K562 (cell line): ENCODE results near the gene ZER1. TPM values are rescaled to one million over a fixed set of nuclear protein-coding genes. Genes with fewer than 3 reads are reported as not detected.

ENCODE experiments used
- ERF ChIP-seq: fragments of 450-650 bp; formaldehyde crosslinking; IDR thresholded peaks from 2 replicates; pipeline ENCODE4 v1.4.0; 2020; ENCODE audit warnings: mild to moderate bottlenecking, mixed read lengths
- KDM4B ChIP-seq, 2 experiments: fragments of 450-650 bp in 1 of 2; sonication (generic) in 1 of 2; IDR thresholded peaks; 2 replicates each; pipeline ENCODE4 v1.6.1; 2016 to 2017; ENCODE audit warnings: borderline replicate concordance in 2 of 2, antibody characterized with exemption in 1 of 2, low read depth in 1 of 2, mild to moderate bottlenecking in 1 of 2
- NRF1 ChIP-seq, 2 experiments: fragments of 450-650 bp; IDR thresholded peaks in 1 of 2; conservative IDR thresholded peaks in 1 of 2; 2 replicates each; pipeline ENCODE4 v1.6.1; 2014; ENCODE audit warnings: mild to moderate bottlenecking in 2 of 2
- PCBP1 ChIP-seq: fragments of 200-400 bp; formaldehyde crosslinking; IDR thresholded peaks from 2 replicates; pipeline ENCODE4 v1.6.1; 2018; ENCODE audit warnings: mild to moderate bottlenecking, low read depth, low read length; ENCODE audit not compliant: poor library complexity, severe bottlenecking
- TAF9B ChIP-seq: fragments of 450-650 bp; IDR thresholded peaks from 2 replicates; pipeline ENCODE4 v1.6.1; 2018; ENCODE audit warnings: mild to moderate bottlenecking; ENCODE audit not compliant: partially characterized antibody
- TEAD1 ChIP-seq, 2 experiments: fragments of 450-650 bp in 1 of 2; sonication (generic) in 1 of 2; formaldehyde crosslinking; IDR thresholded peaks; 2 replicates each; pipeline versions ENCODE4 v1.4.0 to v1.8.0; 2020 to 2022; ENCODE audit warnings: mild to moderate bottlenecking in 2 of 2, missing genetic modification reagents in 1 of 2
- ZBTB1 ChIP-seq: sonication (generic); formaldehyde crosslinking; IDR thresholded peaks from 2 replicates; pipeline ENCODE4 v1.8.1; 2023; ENCODE audit warnings: missing genetic modification reagents, low read depth, mild to moderate bottlenecking, borderline replicate concordance
- ZBTB7A ChIP-seq: IDR thresholded peaks from 2 replicates; pipeline ENCODE4 v1.6.1; 2011; ENCODE audit warnings: low read depth, mild to moderate bottlenecking, low read length, moderate library complexity, borderline replicate concordance; ENCODE audit not compliant: control insufficient read depth
- ZNF263 ChIP-seq: sonication (generic); formaldehyde crosslinking; IDR thresholded peaks from 2 replicates; pipeline ENCODE4 v1.8.0; 2022; ENCODE audit warnings: mild to moderate bottlenecking, missing genetic modification reagents, borderline replicate concordance
- polyA plus RNA-seq, 8 experiments: library from polyadenylated mRNA; depleted of rRNA in 4 of 8; stranded (reverse) in 5 of 8; unstranded in 3 of 8; fragments of >200 nt; fragmentation: Nextera tagmentation in 2 of 8; fragmentation: Illumina TruSeq in 1 of 8; extraction: Ambion mirVana in 2 of 8; extraction: Trizol in 1 of 8; gene quantifications; 2 replicates each; pipeline versions ENCODE4 v1.2.1 to v1.2.3, GENCODE V29; 2011 to 2014; ENCODE audit warnings: inconsistent platforms in 1 of 8, missing spikeins in 1 of 8
- total RNA-seq, 7 experiments: library from RNA; depleted of rRNA in 6 of 7; stranded (reverse); fragments of >200 nt in 6 of 7; fragmentation: Illumina TruSeq in 2 of 7; extraction: Trizol in 2 of 7; gene quantifications; 2 replicates each; pipeline versions ENCODE4 v1.2.1 to v1.2.3, GENCODE V29; 2011 to 2021; ENCODE audit warnings: low replicate concordance in 1 of 7
- TF ChIP-seq, protein P1 (sequence below): fragments of 450-650 bp; IDR thresholded peaks from 2 replicates; pipeline ENCODE4 v1.6.1; 2018; ENCODE audit not compliant: partially characterized antibody
- TF ChIP-seq, protein P2 (sequence below): fragments of 250-450 bp; sonication (Bioruptor Pico); IDR thresholded peaks from 2 replicates; pipeline ENCODE4 v1.5.0; 2021

Gene ZER1
- total and polyA plus RNA-seq, 9 of the 15 experiments (the other 6 are each of a cell fraction or from before 2014, with no cell fraction given), result 0.07 to 10.7 (median 6.2) TPM

DNA sequence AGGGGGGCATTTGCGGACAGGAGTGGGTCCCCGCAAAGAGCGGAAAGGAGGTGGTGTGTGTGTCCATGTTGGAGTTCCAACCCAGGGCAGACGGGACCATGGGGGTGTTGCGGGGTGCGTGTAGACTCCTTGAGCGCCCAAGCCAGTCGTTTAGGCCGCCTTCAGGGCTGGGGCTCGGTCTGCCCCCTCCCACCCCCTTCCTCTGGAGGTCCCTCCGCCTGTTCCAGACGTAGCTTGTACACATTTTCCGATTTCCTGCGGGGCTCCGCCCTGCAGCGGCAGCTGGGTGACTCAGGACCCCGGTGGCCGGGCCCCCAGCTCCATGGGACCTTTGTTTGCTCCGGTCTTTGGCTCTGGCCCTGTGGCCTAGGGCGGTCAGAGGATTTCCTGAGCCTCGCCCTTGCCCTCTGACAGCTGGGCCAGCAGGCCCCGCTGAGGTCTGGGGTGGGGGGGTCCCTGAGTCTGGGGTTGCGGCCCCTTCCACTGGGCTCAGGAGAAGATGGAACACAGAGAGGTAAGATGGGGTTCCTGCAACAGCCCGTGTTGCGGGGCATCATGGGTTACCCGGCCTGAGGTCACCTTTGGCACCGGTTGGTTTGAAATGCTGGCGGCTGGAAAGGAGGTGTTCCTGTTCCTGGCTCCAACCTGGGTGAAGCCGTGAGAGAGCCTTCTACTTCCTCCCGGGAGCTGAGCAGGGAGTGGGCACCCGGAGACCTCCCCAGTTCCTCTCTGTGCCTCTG, 67.9 kb downstream of the ZER1 start (continued):
- TF ChIP-seq, protein P1, sequence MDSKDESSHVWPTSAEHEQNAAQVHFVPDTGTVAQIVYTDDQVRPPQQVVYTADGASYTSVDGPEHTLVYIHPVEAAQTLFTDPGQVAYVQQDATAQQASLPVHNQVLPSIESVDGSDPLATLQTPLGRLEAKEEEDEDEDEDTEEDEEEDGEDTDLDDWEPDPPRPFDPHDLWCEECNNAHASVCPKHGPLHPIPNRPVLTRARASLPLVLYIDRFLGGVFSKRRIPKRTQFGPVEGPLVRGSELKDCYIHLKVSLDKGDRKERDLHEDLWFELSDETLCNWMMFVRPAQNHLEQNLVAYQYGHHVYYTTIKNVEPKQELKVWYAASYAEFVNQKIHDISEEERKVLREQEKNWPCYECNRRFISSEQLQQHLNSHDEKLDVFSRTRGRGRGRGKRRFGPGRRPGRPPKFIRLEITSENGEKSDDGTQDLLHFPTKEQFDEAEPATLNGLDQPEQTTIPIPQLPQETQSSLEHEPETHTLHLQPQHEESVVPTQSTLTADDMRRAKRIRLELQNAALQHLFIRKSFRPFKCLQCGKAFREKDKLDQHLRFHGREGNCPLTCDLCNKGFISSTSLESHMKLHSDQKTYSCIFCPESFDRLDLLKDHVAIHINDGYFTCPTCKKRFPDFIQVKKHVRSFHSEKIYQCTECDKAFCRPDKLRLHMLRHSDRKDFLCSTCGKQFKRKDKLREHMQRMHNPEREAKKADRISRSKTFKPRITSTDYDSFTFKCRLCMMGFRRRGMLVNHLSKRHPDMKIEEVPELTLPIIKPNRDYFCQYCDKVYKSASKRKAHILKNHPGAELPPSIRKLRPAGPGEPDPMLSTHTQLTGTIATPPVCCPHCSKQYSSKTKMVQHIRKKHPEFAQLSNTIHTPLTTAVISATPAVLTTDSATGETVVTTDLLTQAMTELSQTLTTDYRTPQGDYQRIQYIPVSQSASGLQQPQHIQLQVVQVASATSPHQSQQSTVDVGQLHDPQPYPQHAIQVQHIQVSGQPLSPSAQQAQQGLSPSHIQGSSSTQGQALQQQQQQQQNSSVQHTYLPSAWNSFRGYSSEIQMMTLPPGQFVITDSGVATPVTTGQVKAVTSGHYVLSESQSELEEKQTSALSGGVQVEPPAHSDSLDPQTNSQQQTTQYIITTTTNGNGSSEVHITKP, result peak; percentile 33
- TF ChIP-seq ZBTB1 (peak; percentile 71; the same call in 1 of the 2 replicates), ZBTB7A (peak; percentile 59; the same call in 1 of the 2 replicates), PCBP1 (peak; percentile 12), ZNF263 (CRISPR knock-in tag) (peak; percentile 39; the same call in 1 of the 2 replicates), TEAD1 (CRISPR knock-in tag; IDR thresholded peaks at IDR 0.05) (0 out of 4 replicates have a peak, but pooled peaks of 1 of the 2 experiments have one; percentile 8), NRF1 (conservative IDR thresholded peaks at IDR 0.05 in 1 of 2, IDR thresholded peaks at IDR 0.05 in 1 of 2) (0 out of 4 replicates have a peak, but pooled peaks of 1 of the 2 experiments have one; percentile 4), TAF9B (no peak), ERF (CRISPR knock-in tag) (0 out of 2 replicates have a peak, but pooled peaks have one; percentile 17), KDM4B (IDR thresholded peaks at IDR 0.05; ENCODE audit: borderline replicate concordance in 2 of 2, low read depth in 1 of 2) (0 out of 4 replicates have a peak, but pooled peaks of 1 of the 2 experiments have one; percentile 40)
- TF ChIP-seq, protein P2, sequence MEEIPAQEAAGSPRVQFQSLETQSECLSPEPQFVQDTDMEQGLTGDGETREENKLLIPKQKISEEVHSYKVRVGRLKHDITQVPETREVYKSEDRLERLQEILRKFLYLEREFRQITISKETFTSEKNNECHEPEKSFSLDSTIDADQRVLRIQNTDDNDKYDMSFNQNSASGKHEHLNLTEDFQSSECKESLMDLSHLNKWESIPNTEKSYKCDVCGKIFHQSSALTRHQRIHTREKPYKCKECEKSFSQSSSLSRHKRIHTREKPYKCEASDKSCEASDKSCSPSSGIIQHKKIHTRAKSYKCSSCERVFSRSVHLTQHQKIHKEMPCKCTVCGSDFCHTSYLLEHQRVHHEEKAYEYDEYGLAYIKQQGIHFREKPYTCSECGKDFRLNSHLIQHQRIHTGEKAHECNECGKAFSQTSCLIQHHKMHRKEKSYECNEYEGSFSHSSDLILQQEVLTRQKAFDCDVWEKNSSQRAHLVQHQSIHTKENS, result no peak
